HepG2 (cell line): ENCODE results near the gene PNPLA2. TPM values are rescaled to one million over a fixed set of nuclear protein-coding genes. Genes with fewer than 3 reads are reported as not detected.

ENCODE experiments used
- ASH2L ChIP-seq: fragments of 300-600, 200-600 bp; sonication (generic); IDR thresholded peaks from 2 replicates; pipeline ENCODE4 v1.7.0; 2017; ENCODE audit warnings: low read depth, mild to moderate bottlenecking, moderate library complexity, mixed read lengths, low read length; ENCODE audit not compliant: insufficient read length
- MLLT10 ChIP-seq: sonication (generic); formaldehyde crosslinking; IDR thresholded peaks from 2 replicates; pipeline ENCODE4 v1.4.0; 2020; ENCODE audit warnings: missing genetic modification reagents
- MZF1 ChIP-seq: sonication (generic); formaldehyde crosslinking; IDR thresholded peaks from 2 replicates; pipeline ENCODE4 v1.8.1; 2023; ENCODE audit warnings: mild to moderate bottlenecking, missing genetic modification reagents, borderline replicate concordance
- RFX3 ChIP-seq: IDR thresholded peaks from 2 replicates; pipeline ENCODE4 v1.6.1; 2016; ENCODE audit warnings: missing biosample characterization, missing genetic modification reagents
- SP1 ChIP-seq, 2 experiments: fragments of 450-650 bp in 1 of 2; sonication (generic) in 1 of 2; formaldehyde crosslinking in 1 of 2; IDR thresholded peaks; 2 replicates each; pipeline versions ENCODE4 v1.4.0 to v1.6.1; 2016 to 2020; ENCODE audit warnings: missing genetic modification reagents in 1 of 2
- ZNF446 ChIP-seq: sonication (generic); formaldehyde crosslinking; IDR thresholded peaks from 2 replicates; pipeline ENCODE4 v1.5.0; 2020; ENCODE audit warnings: mild to moderate bottlenecking, missing genetic modification reagents
- ZNF644 ChIP-seq: IDR thresholded peaks from 2 replicates; pipeline ENCODE4 v1.6.1; 2016; ENCODE audit warnings: low read depth
- polyA plus RNA-seq, 8 experiments: library from polyadenylated mRNA; depleted of rRNA in 3 of 8; stranded (reverse) in 7 of 8; unstranded in 1 of 8; fragments of >200 nt; fragmentation: Illumina TruSeq in 4 of 8; extraction: Trizol in 4 of 8; gene quantifications; 2 replicates each; pipeline versions ENCODE4 v1.2.1 to v1.2.3, GENCODE V29; 2011 to 2016; ENCODE audit warnings: low read depth in 4 of 8, missing spikeins in 1 of 8, mixed read lengths in 1 of 8; ENCODE audit not compliant: insufficient read depth in 1 of 8
- total RNA-seq, 5 experiments: library from RNA; depleted of rRNA; stranded (reverse); fragments of >200 nt; fragmentation: Illumina TruSeq; extraction: Trizol; gene quantifications; 2 replicates each; pipeline ENCODE4 v1.2.3, GENCODE V29; 2016; ENCODE audit warnings: low read depth in 1 of 5
- TF ChIP-seq, protein P1 (sequence below): sonication (generic); formaldehyde crosslinking; IDR thresholded peaks from 2 replicates; pipeline ENCODE4 v1.8.1; 2023; ENCODE audit warnings: mild to moderate bottlenecking, moderate library complexity, missing genetic modification reagents
- TF ChIP-seq, protein P2 (sequence below): sonication (generic); formaldehyde crosslinking; IDR thresholded peaks from 2 replicates; pipeline ENCODE4 v1.4.0; 2020; ENCODE audit warnings: mild to moderate bottlenecking, missing genetic modification reagents
- TF ChIP-seq, protein P3 (sequence below): sonication (generic); formaldehyde crosslinking; IDR thresholded peaks from 2 replicates; pipeline ENCODE4 v1.4.0; 2020; ENCODE audit warnings: missing genetic modification reagents, borderline replicate concordance
- TF ChIP-seq, protein P4 (sequence below): sonication (generic); formaldehyde crosslinking; IDR thresholded peaks from 2 replicates; pipeline ENCODE4 v1.9.0; 2021; ENCODE audit warnings: missing genetic modification reagents, mild to moderate bottlenecking, borderline replicate concordance

PNPLA2 gene
- total and polyA plus RNA-seq, 2 of the 13 experiments (the other 11 are each of a cell fraction or from before 2014, with no cell fraction given), result 10.5 to 43.2 TPM

- no peak for TF ChIP-seq SP1 (IDR thresholded peaks at IDR 0.05)
- TF ChIP-seq SP1 (CRISPR knock-in tag; IDR thresholded peaks at IDR 0.05), result no peak
- TF ChIP-seq ZNF644, result no peak
- peak; percentile 78 for TF ChIP-seq RFX3 (CRISPR knock-in tag)
- TF ChIP-seq, protein P1, sequence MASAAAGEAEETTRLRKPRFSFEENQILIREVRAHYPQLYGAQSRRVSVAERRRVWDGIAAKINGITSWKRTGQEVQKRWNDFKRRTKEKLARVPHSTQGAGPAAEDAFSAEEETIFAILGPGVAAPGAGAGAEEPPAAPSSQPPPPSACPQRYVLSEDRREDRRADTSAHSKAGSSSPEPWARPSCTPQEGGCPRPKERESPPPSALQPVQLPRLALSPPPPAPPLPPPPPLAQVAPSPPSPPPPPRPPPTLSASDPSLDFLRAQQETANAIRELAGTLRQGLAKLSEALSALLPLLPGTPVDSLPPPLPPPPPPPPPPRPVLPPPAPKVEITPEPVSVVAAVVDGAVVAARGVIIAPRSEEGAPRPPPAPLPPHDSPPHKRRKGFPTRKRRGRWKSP (CRISPR knock-in tag), result peak; percentile 35; the same call in 1 of the 2 replicates
- TF ChIP-seq, protein P2, sequence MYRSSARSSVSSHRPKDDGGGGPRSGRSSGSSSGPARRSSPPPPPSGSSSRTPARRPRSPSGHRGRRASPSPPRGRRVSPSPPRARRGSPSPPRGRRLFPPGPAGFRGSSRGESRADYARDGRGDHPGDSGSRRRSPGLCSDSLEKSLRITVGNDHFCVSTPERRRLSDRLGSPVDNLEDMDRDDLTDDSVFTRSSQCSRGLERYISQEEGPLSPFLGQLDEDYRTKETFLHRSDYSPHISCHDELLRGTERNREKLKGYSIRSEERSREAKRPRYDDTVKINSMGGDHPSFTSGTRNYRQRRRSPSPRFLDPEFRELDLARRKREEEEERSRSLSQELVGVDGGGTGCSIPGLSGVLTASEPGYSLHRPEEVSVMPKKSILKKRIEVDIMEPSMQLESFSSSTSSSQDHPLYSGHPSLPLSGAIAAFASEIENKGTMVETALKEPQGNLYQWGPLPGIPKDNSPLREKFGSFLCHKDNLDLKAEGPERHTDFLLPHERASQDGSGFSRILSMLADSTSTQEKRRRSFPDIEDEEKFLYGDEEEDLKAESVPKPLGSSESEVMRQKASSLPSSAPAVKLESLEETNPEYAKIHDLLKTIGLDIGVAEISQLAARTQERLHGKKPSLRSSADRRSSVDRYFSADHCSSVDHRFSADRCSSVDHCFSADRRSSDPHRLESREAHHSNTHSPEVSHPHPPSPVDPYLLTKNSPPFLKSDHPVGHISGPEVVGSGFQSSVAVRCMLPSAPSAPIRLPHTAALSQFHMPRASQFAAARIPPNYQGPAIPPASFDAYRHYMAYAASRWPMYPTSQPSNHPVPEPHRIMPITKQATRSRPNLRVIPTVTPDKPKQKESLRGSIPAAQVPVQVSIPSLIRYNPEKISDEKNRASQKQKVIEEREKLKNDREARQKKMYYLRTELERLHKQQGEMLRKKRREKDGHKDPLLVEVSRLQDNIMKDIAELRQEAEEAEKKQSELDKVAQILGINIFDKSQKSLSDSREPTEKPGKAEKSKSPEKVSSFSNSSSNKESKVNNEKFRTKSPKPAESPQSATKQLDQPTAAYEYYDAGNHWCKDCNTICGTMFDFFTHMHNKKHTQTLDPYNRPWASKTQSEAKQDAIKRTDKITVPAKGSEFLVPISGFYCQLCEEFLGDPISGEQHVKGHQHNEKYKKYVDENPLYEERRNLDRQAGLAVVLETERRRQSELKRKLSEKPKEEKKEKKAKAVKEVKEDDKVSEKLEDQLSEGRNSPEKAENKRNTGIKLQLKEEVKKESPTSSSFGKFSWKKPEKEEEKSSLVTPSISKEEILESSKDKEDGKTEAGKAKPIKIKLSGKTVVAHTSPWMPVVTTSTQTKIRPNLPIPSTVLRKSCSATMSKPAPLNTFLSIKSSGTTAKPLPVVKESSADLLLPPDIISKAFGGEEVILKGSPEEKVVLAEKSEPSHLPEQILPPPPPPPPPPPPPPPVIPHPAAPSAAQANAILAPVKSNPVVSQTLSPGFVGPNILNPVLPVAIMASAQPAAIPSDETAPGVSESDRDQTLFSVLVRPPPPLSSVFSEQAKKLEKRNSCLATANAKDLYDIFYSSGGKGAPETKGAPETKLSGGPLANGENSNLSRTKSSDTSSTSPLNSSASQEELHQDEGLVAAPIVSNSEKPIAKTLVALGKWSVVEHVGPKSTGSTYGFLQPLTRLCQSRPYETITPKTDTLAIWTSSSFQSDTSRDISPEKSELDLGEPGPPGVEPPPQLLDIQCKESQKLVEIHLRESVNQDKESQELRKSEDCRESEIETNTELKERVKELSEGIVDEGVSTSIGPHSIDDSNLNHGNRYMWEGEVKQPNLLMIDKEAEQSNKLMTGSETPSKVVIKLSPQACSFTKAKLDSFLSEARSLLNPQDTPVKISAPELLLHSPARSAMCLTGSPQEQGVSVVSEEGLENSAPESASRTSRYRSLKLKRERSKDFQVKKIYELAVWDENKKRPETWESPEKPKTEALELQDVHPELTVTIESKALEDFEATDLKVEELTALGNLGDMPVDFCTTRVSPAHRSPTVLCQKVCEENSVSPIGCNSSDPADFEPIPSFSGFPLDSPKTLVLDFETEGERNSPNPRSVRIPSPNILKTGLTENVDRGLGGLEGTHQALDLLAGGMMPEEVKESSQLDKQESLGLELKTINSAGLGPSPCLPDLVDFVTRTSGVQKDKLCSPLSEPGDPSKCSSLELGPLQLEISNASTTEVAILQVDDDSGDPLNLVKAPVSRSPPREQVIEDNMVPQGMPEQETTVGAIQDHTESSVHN (CRISPR knock-in tag), result no peak
- no peak for TF ChIP-seq ASH2L
- no peak for TF ChIP-seq MLLT10
- TF ChIP-seq, protein P3, sequence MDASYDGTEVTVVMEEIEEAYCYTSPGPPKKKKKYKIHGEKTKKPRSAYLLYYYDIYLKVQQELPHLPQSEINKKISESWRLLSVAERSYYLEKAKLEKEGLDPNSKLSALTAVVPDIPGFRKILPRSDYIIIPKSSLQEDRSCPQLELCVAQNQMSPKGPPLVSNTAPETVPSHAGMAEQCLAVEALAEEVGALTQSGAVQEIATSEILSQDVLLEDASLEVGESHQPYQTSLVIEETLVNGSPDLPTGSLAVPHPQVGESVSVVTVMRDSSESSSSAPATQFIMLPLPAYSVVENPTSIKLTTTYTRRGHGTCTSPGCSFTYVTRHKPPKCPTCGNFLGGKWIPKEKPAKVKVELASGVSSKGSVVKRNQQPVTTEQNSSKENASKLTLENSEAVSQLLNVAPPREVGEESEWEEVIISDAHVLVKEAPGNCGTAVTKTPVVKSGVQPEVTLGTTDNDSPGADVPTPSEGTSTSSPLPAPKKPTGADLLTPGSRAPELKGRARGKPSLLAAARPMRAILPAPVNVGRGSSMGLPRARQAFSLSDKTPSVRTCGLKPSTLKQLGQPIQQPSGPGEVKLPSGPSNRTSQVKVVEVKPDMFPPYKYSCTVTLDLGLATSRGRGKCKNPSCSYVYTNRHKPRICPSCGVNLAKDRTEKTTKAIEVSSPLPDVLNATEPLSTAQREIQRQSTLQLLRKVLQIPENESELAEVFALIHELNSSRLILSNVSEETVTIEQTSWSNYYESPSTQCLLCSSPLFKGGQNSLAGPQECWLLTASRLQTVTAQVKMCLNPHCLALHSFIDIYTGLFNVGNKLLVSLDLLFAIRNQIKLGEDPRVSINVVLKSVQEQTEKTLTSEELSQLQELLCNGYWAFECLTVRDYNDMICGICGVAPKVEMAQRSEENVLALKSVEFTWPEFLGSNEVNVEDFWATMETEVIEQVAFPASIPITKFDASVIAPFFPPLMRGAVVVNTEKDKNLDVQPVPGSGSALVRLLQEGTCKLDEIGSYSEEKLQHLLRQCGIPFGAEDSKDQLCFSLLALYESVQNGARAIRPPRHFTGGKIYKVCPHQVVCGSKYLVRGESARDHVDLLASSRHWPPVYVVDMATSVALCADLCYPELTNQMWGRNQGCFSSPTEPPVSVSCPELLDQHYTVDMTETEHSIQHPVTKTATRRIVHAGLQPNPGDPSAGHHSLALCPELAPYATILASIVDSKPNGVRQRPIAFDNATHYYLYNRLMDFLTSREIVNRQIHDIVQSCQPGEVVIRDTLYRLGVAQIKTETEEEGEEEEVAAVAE, result no peak
- TF ChIP-seq MZF1 (CRISPR knock-in tag), result no peak
- TF ChIP-seq ZNF446 (CRISPR knock-in tag), result no peak
- TF ChIP-seq, protein P4, sequence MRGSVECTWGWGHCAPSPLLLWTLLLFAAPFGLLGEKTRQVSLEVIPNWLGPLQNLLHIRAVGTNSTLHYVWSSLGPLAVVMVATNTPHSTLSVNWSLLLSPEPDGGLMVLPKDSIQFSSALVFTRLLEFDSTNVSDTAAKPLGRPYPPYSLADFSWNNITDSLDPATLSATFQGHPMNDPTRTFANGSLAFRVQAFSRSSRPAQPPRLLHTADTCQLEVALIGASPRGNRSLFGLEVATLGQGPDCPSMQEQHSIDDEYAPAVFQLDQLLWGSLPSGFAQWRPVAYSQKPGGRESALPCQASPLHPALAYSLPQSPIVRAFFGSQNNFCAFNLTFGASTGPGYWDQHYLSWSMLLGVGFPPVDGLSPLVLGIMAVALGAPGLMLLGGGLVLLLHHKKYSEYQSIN, result no peak
Observed at GRCh38 chr11:844693-845644, 26.3 kb downstream of the PNPLA2 start (continued).
